Measurements from ENCODE around the gene SPACA7.

Gene SPACA7

DNA sequence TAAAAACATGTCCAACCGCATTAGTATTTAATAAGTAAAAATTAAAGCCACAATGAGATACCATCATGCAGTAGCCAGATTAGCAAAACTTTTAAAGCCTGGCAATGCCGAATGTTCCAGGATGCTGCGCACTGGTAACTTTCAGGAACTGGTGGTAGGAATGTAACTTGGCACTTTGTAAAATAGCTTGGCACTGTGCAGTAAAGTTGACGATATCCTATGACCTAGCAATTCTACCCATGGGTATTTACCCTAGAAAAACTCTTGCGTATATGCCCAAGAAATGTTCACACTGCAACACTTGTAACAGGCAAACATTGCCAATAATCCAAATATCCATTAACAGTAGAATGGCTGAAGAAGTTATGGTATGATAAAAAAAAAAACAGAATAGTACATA is 97.7 kb downstream of the SPACA7 start:
- Mint-ChIP-seq H3K36me3 (ENCODE audit: low read depth) (no peaks in the 10 kb centered on the region), H3K4me1 (no peaks in the 10 kb centered on the region), H3K27me3 (ENCODE audit: low read depth, poor library complexity) (peaks cover 2% of the 10 kb centered on the region), H3K4me3 (no peak overlapping the region), H3K9me3 (peaks cover 17% of the 10 kb centered on the region), H3K27ac (no peak overlapping the region)
- TF ChIP-seq, protein P1, sequence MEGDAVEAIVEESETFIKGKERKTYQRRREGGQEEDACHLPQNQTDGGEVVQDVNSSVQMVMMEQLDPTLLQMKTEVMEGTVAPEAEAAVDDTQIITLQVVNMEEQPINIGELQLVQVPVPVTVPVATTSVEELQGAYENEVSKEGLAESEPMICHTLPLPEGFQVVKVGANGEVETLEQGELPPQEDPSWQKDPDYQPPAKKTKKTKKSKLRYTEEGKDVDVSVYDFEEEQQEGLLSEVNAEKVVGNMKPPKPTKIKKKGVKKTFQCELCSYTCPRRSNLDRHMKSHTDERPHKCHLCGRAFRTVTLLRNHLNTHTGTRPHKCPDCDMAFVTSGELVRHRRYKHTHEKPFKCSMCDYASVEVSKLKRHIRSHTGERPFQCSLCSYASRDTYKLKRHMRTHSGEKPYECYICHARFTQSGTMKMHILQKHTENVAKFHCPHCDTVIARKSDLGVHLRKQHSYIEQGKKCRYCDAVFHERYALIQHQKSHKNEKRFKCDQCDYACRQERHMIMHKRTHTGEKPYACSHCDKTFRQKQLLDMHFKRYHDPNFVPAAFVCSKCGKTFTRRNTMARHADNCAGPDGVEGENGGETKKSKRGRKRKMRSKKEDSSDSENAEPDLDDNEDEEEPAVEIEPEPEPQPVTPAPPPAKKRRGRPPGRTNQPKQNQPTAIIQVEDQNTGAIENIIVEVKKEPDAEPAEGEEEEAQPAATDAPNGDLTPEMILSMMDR (IDR thresholded peaks at IDR 0.05): no peak
- DNase-seq: no peak

DNA sequence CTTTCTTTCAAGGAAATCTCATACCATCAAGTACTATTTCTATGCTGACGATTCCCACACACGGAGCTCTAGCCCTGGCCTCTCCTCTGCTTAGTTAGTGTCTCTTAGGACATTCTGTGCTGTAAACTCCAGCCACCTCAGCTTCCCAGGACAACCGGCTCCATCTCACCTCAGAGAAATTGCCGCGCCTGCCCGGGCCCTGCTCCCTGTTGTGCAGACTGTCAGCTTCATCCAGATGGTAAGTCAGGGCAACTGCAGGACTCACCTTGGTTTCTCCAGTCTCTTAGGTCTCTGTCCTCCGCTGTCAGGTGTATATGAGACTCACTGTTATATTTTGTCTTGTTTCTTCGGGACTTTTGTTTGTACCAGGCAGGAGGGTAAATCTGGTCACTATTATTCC is 98.7 kb downstream of the SPACA7 start:
- peaks cover 27% of the 10 kb centered on the region for H3K9me3 Mint-ChIP-seq
- TF ChIP-seq, protein P1 (IDR thresholded peaks at IDR 0.05): no peak
- no peaks in the 10 kb centered on the region for H3K36me3 Mint-ChIP-seq (ENCODE audit: low read depth)
- no peak for DNase-seq
- H3K27me3 Mint-ChIP-seq (ENCODE audit: low read depth, poor library complexity): peaks cover 2% of the 10 kb centered on the region
- no peak overlapping the region for H3K27ac Mint-ChIP-seq
- H3K4me3 Mint-ChIP-seq: no peak overlapping the region
- H3K4me1 Mint-ChIP-seq: no peaks in the 10 kb centered on the region

DNA sequence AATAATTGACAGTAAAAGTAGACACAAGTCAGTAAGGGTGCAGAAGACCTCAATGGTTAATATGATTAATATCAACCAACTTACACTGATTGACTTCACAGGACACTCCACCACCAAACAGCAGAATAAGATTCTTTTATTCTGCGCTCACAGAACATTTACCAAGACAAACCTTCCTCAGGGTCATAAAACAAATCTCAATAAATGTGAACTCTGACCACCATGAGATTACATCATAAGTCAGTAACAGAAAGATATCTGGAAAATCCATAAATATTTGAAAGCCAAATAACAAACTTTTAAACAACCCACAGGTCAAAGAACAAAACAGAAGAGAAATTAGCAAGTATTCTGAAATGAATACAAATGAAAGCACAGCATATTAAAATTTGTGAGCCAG is 99.7 kb downstream of the SPACA7 start:
- DNase-seq: no peak
- Mint-ChIP-seq H3K4me3 (no peak overlapping the region), H3K36me3 (ENCODE audit: low read depth) (peaks cover 1% of the 10 kb centered on the region), H3K9me3 (peaks cover 31% of the 10 kb centered on the region), H3K27ac (no peak overlapping the region), H3K27me3 (ENCODE audit: low read depth, poor library complexity) (peaks cover 2% of the 10 kb centered on the region), H3K4me1 (no peaks in the 10 kb centered on the region)
- TF ChIP-seq, protein P1 (IDR thresholded peaks at IDR 0.05): no peak

DNA sequence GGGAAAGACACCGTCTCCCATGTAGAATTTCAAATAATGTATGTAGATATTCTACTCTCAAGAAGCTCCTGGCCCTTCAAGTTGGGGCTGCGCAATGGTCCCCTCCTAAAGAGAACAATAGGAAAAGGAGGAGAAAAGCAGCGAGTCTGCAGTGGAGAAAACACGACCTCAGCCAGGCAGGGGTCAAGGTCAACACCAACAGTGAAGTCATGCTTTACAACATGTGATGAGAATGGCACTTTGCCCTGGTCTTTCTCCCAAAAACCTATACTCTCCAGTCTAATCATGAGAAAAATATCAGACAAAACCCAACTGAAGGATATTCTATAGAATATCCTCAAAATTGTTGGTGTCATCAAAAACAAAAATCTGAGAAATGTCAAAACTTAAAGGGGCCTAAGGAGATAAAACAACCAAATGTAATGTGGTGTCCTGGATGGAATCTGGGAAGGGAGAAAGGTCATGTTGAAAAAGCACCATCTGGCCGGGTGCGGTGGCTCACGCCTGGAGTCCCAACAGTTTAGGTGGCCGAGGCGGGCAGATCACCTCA is 101.0 kb downstream of the SPACA7 start:
- Mint-ChIP-seq H3K36me3 (ENCODE audit: low read depth) (peaks cover 11% of the 10 kb centered on the region), H3K9me3 (peaks cover 36% of the 10 kb centered on the region), H3K4me1 (no peaks in the 10 kb centered on the region), H3K27ac (no peak overlapping the region), H3K4me3 (no peak overlapping the region), H3K27me3 (ENCODE audit: low read depth, poor library complexity) (peaks cover 2% of the 10 kb centered on the region)
- TF ChIP-seq, protein P1 (IDR thresholded peaks at IDR 0.05): no peak
- no peak for DNase-seq

DNA sequence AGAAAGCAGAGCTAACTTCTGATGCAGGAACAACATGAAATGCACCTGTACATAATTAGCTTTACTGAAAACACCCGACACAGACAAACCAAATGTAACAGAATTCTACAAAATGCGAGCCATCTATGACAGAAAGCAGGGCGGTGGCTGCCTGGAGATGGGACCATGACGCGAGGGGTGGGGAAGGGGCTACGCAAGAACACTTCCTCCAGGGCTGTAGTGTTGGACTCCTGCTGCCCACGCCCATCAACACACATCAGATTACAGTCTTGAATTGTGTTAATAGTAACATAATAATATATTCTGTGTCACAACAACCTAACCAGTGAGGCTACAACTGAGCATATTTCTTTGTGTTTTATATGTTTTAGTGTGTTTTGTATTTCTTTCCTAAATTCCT is 103.2 kb downstream of the SPACA7 start:
- Mint-ChIP-seq H3K4me1 (no peaks in the 10 kb centered on the region), H3K27me3 (ENCODE audit: low read depth, poor library complexity) (peaks cover 2% of the 10 kb centered on the region), H3K36me3 (ENCODE audit: low read depth) (peaks cover 33% of the 10 kb centered on the region), H3K9me3 (peaks cover 34% of the 10 kb centered on the region), H3K4me3 (no peak overlapping the region), H3K27ac (no peak overlapping the region)
- no peak for DNase-seq
- TF ChIP-seq, protein P1 (IDR thresholded peaks at IDR 0.05): no peak

DNA sequence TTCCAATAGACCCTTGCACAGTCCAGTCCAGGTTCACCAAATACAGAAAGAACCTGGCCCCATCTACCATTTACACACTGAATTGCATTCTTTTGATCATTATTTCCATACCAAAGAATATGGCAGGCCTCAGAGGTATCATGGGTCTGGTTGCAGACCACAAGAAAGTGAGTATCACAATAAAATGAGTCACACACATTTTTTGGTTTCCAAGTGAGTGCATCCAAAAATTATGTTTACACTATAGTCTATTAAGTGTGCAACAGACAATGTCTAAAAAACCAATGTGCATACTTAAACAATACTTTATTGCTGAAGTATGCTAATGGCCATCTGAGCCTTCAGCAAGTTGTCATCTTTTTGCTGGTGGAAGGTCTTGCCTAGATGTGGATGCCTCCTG is 105.3 kb downstream of the SPACA7 start:
- peaks cover 34% of the 10 kb centered on the region for H3K9me3 Mint-ChIP-seq
- TF ChIP-seq, protein P1 (IDR thresholded peaks at IDR 0.05): no peak

More for the DNA sequence above, 105.3 kb downstream of the SPACA7 start:
- no peaks in the 10 kb centered on the region for H3K4me1 Mint-ChIP-seq
- peaks cover 52% of the 10 kb centered on the region for H3K36me3 Mint-ChIP-seq (ENCODE audit: low read depth)
- DNase-seq: no peak
- H3K4me3 Mint-ChIP-seq: no peak overlapping the region
- no peaks in the 10 kb centered on the region for H3K27me3 Mint-ChIP-seq (ENCODE audit: low read depth, poor library complexity)
- H3K27ac Mint-ChIP-seq: no peak overlapping the region
